NCI-H2171 treated with DMSO at 0.1 percent for 48 hours (cell line): Measurements from ENCODE around the gene LYSMD3.
"Not testable (repeated sequence)": the region's sequence is repeated elsewhere in the genome, so short reads cannot be mapped to it uniquely, and the experiment has no call there.

Source experiments
- DNase-seq: peaks from one replicate; lab custom pipeline; 2025; lab: John Stamatoyannopoulos, UW

LYSMD3 gene

DNA sequence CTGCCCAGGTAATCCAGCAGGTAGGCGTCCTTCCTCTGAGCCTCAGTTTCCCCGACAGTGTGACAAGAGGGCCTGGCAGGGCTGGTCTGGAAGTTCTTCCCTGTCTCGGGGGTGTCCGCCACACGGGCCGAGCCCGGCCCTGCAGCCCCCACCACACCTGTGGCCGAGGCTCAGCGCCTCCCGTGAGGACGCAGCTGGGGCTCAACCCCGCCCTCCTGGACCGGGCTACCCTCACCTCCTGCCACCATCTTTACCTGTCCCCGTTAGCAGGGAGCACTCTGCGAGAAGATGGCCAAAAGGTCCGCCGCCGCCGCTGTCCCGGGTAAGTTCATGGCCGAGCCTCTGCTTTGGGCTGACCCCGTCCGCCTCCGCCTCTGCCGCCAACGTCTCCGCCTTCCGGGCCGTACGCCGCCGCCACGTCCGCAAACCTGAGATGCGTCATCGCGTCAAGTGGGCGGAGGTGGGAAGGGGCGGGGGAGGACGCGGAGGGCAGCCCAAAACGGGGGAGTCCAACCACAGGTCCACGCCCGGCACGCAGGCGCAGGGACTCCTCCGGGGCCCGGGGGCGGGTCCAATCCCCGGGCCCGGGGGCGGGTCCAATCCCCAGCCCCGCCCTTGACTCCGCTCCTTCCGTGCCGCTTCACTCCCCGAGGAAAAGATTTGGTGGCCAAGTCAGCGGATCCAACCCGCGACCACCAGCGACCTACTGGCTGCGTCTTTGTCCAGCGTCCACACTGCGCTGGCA lies at the start of gene LYSMD3:
Gene LYSMD3, minus strand, starts transcription at position 391 of the 745 bp plus-strand sequence. CDS start 4,295 bp downstream, outside the sequence.
- peak; percentile 86 for DNase-seq

DNA sequence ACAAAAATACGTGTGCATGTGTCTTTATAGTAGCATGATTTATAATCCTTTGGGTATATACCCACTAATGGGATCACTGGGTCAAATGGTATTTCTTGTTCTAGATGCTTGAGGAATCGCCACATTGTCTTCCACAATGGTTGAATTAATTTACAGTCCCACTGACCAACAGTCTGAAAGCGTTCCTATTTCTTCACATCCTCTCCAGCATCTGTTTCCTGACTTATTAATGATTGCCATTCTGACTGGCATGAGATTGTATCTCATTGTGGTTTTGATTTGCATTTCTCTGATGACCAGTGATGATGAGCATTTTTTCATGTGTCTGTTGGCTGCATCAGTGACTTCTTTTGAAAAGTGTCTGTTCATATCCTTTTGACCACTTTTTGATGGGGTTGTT lies 47.2 kb upstream of the LYSMD3 start:
- DNase-seq = not testable (repeated sequence)

DNA sequence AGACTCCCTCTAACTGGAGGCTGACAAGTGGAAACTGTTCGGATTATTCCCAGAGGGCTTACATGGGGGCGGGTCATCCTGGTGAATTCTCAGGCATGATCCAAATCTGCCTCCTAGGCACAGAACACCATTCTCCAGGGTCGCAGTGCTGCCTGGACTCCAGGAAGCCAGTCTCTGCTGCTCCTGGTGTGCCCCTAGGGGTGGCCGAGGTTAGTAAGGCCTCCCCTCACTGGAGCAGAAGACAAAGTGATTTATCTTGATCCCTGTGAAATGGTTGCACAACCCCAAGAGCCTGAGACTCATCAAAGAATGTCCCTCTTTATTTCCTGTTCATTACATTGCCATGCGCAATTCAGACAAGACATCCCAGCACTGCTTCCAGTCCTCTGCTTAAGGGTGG lies 46.3 kb upstream of the LYSMD3 start:
- no peak for DNase-seq

DNA sequence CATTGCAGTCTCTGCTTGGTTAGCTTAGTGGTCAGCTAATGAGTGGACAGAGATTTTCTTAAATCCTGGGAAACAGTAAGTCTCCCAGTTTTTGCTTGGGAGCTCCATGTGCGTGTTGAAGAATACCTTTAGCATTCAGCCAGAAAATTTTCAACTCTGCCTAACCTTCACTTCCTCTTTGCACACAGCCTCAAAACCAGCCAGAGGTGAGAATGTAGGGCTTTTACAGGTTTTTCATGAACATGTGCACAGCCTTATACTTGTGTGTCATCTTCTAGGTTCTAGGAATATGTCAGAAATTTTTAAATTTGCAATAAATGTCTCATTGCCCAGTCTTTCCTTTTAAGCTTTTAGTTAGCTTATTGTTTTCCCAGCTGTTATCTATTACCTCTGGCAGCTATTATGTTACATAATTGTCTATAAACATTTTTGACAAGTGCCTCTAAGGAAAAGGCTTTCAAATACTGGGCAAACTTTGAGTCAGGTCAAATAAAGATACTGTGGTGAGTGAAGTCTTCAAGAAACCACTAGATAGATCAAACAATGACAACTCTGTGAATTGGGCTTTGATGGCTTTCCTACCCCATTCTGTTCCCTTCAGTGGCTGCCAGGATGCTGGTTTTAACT lies 41.9 kb upstream of the LYSMD3 start:
- DNase-seq = peak; percentile 26

DNA sequence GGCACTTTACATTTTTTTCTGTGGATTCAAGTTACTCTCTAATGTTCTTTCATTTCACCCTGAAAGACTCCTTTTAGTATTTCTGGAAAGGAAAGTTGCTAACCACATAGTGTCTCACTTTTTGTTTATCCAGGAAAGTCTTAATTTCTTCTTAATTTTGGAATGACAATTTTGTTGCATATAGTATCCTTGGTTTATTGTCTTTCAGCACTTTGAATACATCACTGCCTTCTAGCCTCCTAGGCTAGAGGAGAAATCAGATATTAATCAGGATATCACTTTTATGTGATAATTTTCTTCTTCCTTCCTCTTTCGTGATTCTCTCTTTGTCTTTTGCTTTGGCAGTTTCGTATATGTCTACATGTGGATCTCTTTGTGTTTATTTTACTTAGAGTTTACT lies 40.6 kb upstream of the LYSMD3 start:
- DNase-seq = no peak

DNA sequence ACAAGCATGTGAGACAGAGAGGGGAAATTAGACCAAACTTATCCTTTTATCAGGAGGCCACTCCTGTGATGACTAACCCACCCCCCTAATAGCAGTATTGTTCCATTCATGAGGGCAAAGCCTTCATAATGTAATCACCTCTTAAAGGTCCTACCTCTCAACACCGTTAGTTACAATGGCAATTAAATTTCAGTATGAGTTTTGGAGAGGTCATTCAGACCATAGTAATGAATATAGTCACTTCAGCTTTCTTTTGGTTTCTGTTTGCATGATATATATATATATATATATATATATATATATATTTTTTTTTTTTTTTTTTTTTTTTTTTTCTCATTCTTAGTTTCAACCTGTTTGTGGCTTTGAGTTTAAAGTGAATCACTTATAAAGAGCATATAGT lies 39.7 kb upstream of the LYSMD3 start:
- no peak for DNase-seq

DNA sequence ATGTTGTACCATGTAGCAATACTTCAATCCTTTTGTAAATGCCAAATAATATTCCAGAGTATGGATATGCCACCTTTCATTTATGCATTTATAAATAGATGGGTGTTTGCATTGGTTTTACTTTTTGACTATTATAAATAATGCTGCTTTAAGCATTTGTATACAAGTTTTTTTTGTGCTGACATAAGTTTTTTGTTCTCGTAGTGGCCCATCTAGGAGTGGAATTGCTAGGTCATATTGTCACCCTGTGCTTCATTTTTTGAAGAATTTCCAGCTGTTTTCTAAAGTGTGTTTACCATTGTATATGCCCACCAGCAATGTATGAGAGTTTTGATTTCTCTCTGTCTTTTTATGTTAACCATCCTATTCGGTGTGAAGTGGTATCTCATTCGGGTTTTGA lies 36.1 kb upstream of the LYSMD3 start:
- no peak for DNase-seq

DNA sequence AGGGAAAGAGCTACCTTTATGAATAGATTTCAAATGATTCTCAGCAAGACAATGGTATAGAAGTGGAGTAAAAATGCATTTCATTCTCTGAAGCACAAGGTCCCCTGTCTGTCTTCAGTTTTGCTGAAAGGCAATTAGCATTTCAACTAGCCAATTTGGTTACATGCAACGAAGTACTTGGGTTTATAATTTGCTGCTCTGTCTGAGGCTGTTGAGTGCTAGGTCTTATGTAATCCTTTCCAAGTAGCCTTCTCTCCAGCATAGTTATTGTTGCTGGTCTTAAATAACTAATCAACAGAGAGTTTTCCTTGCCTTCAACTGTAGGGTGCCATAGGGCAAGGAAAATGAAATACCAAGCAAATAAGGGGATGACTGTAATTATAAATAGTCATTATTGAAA lies 33.7 kb upstream of the LYSMD3 start:
- peak; percentile 66 for DNase-seq

DNA sequence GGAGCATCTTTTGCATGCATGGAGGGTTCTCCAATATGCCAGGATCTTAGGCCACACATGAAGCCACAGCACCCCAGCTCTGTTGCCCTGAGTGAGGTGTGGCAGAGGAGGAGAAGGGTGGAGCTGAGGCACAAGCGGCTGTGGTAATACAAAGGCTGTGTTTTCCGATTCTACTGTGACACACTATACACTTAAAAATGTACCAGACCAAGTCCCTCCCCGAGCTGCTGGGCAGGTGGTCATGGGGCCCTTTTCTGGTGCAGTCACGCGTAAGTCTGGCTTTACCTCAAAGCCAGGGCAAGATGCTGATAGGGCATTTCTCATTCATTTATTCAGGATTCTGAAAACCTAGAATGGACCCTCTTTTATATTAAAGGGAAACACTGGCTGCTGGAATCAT lies 33.0 kb upstream of the LYSMD3 start:
- peak; percentile 59 for DNase-seq

DNA sequence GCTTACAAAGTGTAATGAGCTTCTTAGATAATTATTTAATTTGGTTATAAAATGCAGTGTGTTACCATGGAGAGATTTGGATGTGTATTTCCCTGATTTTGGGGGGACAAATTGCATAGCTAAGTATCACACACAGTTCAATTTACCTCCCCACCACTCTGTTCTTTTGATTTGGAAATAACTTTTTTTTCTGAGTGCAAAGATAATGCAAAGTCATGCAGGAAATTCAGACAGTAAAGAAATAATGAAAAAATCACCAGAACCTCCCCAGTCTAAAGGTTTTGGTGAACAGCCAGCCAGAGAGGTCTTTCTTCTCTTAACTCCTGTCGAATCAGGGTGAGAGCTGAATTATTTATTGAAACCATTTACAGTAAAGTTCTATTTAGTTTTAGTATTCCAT lies 32.4 kb upstream of the LYSMD3 start:
- no peak for DNase-seq

DNA sequence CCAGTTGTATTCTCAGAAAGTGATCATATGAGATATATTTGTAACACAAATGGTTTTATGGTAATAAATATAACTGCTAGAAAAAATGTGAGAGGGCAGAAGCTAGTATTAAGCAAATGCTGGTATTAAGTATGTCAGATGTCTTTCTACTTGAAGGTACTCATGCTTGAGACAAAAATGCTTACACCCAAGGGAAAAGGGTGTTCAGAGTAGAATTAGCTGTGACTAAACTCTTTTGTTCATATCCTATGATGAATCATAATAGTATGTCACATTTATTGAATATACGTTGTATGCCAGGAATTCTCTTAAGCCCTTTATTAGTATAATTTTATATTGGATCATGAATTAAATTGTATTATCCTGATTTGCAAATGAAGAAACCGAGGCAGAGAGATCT lies 31.4 kb upstream of the LYSMD3 start:
- DNase-seq = no peak

DNA sequence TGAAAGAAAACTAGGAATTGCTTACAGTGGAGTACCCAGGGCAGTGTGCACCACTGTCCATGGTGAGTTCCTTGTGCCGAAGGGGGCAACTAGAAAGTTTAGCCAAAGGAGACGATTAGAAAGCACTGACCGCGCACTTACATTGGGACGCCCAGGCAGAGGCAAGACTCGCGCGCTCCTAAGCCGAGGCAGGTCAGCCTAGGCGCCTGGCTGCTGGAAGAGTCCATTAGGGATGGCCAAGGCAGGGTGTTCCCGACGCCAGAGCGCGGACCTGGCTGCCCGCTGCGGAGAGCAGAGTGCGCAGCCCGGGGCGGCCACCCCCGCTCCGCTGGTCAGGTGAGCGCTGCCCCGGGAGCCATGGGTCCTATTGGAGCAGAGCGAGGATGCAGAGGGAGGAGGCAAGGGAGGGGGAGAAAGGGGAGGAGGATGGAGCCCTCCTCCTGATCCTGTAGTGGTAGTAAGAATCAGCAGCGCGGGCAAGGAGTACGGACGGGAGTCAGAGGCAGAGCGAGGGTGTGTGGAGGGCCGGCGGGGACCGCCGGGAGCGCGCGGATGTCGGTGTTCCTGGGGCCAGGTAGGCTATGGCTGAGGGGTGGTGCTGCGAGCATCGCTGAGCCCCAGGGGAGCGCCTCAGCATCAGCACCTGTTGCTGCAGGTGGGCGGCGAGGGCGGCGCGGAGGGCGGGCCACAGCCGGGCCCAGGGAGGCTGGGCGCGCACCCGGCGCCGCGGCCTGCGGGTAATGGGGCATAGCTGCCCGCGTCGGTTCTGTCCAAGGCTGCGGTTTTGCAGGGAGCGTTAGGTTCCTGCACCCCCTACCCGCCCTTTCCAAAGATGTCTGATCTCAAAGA lies 29.2 kb upstream of the LYSMD3 start, which contains the start of gene ADGRV1:
Gene ADGRV1, plus strand, starts transcription at position 454 of the 849 bp plus-strand sequence. Its CDS starts 99 bp downstream, at position 553.
- DNase-seq = peak; percentile 91

DNA sequence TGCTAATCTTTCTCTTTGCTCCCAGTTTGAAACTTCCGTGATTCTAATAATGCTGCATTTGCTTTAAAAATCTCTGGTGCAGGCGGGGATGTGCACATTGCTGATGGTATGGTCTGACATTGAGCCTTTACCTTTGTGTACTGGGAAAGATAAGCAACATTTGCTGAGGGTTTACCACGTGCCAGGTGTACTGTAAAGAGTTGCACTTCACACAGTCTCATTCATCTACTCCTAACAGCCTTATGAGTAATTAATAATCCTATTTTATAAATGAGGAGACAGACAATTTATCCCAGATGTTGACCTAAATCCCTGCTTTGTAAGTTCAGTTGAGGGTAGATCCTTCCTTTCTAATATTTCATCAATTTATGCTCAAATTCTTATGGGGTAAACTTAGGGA lies 28.5 kb upstream of the LYSMD3 start:
- DNase-seq = no peak

DNA sequence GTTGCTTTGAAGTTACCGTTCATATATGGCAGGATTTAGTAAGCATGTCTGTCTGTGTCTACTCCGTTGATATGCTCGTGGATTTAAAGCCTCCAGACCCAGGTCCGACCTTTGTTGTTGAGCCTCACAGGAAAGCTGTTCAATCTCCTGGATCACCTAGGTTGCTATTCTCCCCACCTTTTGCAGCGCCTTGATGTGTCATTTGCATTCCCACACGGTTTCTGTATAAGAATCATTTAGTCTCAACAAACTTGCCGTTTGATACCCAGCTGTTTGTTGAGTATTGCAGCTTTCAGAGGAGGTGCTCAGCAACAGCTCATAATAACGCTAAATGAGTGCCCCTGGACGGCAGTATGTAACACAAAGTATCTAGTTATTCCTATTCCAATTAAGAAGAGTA lies 28.0 kb upstream of the LYSMD3 start:
- DNase-seq = no peak

DNA sequence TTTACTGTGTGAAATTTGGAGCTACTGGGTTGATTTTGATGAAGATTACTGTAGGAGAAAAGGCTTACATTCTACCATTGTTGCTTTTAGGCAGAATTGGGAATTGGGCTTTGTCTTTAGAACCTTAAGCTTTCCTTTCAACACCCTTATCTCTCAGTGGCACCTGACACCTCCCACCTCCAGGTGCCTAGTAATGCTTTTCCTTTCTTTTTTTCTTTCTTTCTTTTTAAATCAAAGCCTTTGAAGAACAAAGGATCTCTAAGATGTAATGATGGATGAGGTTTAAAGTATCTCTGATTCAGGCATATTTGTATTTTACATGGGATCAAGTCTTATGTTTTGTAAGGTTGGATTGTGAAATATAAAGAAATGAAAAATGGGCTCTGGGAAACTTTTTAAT lies 26.3 kb upstream of the LYSMD3 start:
- DNase-seq = no peak

DNA sequence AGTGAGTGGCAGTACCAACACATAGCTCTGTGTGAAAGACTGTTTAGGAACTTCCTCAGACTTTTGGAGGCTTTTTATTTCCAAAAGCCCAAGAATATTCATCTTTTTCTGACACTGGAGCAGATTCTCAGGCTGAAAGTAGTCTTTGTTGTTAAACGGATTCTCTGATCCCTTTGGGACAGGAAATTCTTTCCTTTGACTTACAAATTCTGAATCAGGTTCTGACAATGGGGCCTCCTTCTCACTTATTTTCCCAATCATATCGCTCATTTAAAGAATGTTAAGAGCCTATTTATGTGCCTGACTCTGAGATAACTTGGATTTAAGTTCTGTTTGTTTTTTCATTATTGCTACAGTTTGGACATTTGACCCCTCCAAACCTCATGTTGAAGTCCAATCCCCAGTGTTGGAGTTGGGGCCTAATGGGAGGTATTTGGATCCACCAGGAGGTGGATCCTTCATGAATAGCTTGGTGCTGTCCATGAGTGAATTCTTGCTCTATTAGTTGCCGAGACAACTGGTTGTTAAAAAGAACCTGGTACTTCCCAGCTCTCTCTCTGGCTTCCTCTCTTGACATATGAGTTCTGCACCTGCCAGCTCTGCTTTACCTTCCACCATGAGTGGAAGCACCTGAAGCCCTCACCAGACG lies 25.1 kb upstream of the LYSMD3 start:
- no peak for DNase-seq

DNA sequence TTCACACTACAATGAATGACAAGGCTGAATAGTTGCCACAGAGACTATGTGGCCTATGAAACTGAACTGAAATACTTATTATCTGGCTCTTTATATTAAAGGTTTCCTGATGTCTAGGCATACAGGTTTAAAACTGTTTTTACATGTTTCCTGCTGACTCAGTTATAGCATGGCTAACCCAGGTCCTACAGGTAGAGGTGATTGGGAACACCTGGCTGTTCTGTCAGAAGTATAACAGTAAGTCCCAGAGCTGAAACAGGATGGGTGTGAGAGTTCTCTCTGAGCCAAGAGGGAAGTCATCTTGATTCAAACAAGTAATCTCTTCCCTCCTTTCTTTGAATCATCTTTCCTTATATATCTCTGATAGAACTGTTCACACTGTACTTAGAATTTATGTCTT lies 24.3 kb upstream of the LYSMD3 start:
- no peak for DNase-seq

DNA sequence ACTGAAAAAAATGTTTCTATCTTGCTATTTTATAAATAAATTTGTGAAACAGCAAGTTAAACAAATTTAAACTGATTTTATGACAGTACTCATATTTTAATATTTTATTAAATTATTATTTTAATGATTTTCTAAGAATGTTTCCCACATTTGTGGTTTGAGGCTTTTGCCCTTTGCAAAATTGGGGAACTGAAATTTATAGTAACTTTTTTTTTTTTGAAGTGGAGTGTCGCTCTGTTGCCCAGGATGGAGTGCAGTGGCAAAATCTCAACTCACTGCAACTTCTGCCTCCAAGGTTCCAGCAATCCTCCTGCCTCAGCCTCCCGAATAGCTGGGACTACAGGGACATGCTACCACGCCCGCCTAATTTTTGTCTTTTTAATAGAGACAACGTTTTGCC lies 22.0 kb upstream of the LYSMD3 start:
- no peak for DNase-seq

DNA sequence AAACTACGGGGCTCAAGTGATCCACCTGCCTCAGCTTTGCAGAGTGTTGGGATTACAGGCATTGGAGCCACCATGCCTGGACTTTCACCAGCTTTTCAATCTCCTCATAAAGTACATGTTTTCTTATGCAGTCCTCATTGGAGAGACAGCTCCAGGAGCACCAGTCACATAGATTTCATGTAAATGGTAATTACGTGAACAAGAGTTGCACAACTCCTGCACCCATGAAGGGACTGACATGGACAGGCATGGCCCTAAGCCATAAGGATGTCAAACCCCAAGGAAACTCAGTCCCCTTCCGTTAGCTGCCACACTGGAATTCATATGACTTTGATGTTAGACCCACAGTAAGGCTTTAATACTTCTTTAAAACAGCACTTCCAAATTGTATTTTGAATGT lies 21.6 kb upstream of the LYSMD3 start:
- DNase-seq = no peak

DNA sequence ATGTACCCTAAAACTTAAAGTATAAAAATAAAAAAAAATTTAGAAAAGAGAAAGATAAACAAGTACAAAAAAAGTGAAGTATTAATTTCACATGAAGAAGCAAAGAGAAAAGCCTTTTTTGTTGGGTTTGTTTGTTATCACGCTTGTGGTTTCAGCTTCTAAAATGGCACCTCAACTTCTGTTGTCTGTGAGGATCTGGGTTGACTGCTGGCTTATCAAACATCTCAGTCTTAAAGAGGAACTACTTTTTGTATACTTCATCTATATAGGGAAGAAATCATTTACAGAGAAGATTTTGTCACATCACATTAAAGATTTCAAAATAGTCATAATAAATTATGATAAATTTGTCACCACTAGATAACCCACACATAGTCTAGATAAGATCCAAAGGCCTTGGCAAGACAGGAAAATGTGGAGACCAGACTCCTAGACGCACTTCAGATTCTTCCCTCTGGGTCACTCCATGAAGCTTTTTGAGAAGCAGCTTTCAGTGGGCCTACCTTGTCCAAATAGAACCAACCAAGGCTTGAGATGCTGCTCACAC lies 20.4 kb upstream of the LYSMD3 start:
- no peak for DNase-seq

DNA sequence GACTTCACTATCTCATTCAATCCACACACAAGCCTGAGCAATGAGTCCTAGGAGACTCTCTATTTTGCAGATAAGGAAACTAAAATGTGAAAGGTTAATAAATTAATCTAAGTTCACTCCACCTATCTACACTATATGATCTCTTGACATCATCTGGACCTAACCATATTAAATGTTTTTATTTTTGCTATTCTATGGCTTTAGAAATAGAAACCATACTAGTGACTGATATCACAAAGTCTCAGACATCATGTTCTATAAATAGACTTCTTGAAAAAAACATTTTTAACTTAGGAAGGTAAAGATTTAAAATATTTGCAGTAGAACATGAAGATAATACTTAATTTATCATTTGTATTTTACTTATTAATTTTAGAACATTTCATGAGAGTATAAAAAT lies 19.8 kb upstream of the LYSMD3 start:
- DNase-seq = no peak

DNA sequence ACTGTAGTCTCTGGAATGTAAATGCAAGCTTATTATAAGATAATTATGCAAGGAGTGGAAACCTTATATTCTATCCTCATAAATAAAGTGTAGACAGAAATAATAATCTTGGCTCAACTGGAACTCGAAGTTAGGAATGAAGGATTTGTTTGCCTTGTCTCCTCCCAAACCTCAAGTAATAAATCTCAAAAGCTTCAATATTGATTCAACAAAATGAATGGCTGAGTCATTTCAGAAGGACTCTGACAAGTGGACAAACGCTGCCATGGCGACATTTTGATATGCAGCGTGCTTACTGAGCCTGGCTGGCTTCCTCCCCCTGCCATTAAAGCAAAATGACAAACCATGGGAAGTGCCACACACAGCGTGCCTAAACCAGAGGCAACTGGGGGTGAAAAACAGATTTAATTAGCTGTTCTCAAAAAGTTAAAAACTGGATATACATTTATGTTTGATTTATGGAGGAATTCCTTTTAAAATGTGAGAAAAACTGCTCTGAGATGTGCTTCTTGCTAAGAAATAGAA lies 18.7 kb upstream of the LYSMD3 start:
- DNase-seq = no peak
